HG02852 (cell line): ENCODE results near the gene CLIP4.

ENCODE experiments used
- ATAC-seq: cut with Tn5 transposase; IDR thresholded peaks from one replicate; pipeline ENCODE4 v1.9.1; 2021; ENCODE audit warnings: mild to moderate bottlenecking, moderate library complexity; ENCODE audit not compliant: unreplicated experiment

Gene CLIP4

DNA sequence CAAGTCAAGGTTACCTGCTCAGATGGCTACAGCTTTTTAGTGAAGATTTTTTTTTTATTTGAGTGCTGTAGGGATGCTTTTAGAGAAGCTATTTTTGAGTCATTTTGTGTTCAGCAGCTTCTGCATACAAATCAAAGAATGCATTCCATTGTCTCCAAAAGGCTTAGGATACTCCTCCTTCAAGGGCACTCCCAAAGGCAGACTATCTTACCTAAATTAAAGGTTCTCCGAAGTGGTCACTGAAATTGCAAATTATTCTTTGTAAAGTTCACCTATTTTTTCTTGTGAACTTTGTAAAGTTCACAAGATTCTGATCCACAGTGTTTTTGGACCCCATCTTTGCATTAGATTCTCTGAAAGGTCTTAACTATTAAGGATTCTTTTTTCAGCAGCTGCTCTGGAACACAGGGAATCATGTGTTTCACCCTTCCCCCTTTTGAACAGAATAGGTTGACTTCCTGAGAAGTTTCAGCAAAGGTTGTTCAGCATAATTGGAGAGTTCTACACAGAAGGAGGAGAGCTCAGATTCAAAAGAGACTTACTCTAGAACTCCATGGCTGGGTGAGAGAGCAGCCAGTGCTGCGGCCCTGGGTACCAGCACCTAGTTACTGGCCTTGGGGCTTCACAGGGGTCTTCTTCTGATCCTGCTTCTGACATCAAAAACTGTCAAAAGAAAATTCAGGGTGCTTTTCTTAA lies 14.5 kb downstream of the CLIP4 start:
- ATAC-seq: peak; percentile 10

DNA sequence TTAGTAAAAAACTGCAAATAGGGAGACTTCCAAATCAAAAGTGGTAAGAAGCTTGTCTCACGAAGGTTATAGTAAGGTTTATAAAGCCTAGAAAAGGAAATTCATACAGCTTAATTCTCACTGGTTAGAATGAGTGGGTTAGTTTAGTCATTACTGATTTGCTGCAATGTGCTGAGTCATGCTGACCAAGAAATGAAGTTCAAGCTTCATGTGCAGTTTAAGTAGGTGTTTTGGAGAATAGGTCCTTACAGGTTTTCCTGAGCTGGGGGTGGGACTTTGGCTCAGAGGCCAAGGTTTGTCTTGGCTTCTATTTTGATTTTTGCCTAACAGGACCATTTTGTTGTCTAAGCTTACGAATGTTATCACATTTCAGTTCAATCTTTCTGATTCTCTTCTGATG lies 15.1 kb downstream of the CLIP4 start:
- peak; percentile 79 for ATAC-seq

DNA sequence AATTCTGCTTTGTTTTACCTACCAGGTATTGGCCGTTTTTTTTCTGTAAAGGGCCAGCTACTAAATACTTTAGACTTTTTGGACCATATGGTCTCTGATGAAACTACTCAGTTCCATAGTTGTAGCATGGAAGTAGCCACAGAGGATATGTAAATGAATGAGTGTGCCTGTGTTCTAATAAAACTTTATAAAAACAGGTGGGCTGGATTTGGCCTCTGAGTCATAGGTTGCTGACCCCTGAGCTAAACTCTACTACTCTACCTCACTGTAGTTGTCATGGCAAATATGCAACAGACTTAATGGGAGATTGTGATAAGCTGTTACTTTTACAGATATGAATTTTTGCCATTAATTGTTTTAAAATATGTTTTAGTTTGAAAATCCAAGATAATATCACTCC lies 19.7 kb downstream of the CLIP4 start:
- ATAC-seq: no peak

DNA sequence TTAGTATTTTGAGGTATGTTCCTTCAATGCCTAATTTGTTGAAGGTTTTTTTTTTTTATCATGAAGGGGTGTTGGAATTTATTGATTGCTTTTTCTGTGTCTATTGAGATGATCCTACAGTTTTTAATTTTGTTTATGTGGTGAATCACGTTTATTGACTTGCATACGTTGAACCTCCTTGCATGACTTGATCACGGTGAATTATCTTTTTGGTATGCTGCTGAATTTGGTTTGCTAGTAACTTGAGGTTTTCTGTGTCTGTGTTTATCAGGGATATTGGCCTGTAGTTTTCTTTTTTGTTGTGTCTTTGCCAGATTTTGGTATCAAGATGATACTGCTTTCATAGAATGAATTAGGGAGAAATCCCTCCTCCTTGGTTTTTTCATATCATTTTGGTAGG lies 23.9 kb downstream of the CLIP4 start:
- ATAC-seq: no peak

GRCh38 chr2:29139731-29140130 lies 24.5 kb downstream of the CLIP4 start:
- no peak for ATAC-seq

GRCh38 chr2:29143657-29144056 lies 28.4 kb downstream of the CLIP4 start:
- ATAC-seq: no peak

- ATAC-seq: no peak
These were observed 31.0 kb downstream of the CLIP4 start for GRCh38 chr2:29146197-29146596.

- no peak for ATAC-seq
These were observed 32.7 kb downstream of the CLIP4 start for GRCh38 chr2:29147963-29148362.

DNA sequence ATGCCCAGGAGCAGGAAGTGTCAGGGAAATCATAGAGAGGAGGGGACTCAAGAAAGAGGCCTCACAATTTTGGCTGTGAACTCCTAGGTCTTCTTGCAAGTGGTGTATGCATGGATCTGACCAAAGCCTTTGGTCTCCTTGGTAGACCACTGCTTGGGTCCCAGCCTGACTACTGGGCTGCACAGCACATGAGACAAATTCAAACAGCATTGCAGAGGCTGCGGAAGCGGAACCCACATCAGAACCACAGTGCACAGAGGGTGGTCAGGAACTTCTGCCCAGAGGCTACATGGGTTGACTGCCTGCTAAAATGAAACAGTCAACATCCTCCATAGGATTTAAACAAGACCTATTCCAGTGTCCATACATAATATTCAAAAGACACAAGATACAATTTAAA lies 39.4 kb downstream of the CLIP4 start:
- no peak for ATAC-seq

DNA sequence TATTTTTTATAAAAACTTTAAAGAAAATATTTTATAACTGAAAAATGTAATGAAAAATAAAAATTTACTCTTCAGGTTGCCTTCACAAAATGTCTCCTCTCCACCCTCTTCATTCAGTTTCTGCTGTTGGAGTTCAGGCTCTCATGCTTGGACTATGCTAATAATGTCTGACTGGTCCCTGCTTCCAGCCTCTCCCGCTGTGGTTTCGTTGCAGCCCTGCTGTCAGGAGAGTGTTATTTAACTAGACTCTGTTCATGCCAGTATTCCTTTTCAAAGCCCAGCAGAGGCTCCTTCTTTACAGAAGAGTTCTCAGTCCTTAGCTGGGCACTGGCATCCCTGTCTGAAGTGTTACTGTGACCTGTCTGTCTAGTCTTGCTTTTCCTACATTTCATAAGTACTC lies 40.4 kb downstream of the CLIP4 start:
- no peak for ATAC-seq

DNA sequence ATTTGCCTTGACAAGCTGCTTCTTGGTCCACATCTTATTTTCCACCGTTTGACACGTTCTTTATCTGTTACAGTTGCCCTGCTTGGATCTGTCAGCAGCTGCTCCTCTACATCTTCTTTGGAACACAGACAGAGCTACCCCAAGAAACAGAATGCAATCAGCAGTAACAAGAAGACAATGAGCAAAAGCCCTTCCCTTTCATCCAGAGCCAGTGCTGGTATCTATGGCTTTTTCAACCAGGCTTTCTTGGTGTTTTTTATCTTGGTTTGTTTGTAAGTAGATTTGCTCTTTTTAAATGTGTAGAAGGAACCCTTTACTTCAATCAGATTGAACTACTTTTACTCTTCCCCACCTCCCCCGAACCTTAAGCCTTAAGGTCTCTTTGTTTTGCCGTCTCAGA lies 41.9 kb downstream of the CLIP4 start:
- ATAC-seq: no peak

DNA sequence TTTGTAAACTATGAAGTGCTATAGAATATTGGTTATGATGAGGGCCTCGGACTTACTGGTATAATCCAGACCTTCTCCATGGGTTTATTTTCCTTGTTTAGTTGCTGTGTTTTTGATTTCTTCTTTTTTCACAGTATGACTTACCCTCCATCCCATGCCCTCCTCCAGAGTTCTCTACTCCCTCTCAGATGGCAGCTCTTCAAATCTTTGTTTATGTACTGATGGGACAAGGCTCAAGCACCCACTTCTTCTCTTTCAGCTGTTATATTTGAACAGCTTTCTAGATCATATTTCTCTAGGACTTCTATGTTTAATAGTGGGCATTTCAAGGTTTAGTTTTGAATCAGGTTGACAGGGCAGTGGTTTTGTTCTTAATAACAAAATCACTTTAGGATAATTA lies 43.9 kb downstream of the CLIP4 start:
- ATAC-seq: no peak

DNA sequence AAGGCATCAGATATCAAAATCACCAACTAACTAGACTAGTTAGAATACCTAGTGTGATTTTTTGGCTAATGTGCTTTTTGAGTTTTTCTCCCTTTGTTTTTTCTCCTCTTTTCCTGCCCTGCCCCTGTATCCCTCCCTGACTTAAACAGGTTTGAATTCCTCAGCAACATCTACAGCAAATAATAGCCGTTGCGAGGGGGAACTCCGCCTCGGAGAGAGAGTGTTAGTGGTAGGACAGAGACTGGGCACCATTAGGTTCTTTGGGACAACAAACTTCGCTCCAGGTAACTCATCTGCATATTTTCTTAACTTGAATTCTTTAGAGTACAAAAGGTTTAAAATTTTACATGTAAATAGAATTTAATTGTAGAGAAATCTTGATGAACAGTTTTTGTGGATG lies 45.0 kb downstream of the CLIP4 start:
- ATAC-seq: no peak

DNA sequence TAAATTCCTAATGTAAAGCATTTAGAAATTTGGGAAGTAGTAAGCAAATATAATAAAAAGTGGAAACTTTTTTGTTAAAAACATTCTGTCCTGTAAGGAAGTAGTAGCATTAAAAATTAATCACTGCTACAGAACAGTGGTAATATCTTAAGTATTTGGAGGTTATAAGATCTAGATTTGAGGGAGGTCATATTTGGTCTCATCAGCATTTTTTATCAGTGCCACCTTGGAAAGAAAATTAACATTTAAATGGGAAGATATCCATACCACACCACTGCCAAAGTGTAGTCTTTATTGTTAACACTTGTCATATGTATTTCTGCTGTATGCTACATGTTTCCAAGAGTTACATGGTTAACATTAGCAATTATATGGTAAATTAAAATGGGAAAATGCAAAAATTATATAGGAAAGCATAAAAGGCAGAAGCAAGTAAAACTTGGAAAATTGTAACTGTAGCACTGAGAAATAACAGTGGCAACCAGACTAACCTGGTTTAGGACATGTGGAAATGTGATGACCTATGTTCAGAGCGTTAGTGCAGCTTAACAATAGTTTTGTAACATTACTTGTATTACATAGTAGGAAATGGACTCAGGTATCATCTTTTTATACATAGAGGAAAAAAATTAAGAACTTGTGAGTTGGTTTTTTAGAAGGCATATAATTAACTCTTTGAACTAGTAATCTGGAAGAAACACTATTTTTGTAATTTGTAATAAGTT lies 47.2 kb downstream of the CLIP4 start:
- ATAC-seq: no peak

GRCh38 chr2:29164091-29164846 lies 49.1 kb downstream of the CLIP4 start:
- ATAC-seq: no peak

GRCh38 chr2:29165362-29166241 lies 50.4 kb downstream of the CLIP4 start:
- ATAC-seq: no peak

GRCh38 chr2:29166242-29167039 lies 51.2 kb downstream of the CLIP4 start:
- ATAC-seq: no peak

- ATAC-seq: no peak
These were observed 59.7 kb downstream of the CLIP4 start for GRCh38 chr2:29174937-29175336.

GRCh38 chr2:29175338-29175737 lies 60.1 kb downstream of the CLIP4 start:
- ATAC-seq: no peak

GRCh38 chr2:29182334-29182733 lies 67.1 kb downstream of the CLIP4 start:
- no peak for ATAC-seq
